A549 (cell line): Measurements from ENCODE around the gene RHD.
"Not testable (repeated sequence)": the region's sequence is repeated elsewhere in the genome, so short reads cannot be mapped to it uniquely, and the experiment has no call there.

Source experiments
- CHD2 ChIP-seq: fragments of 150-350 bp; IDR thresholded peaks from 2 replicates; pipeline ENCODE4 v1.6.1; 2014; ENCODE audit warnings: low read length; ENCODE audit not compliant: partially characterized antibody
- POLR2A ChIP-seq: IDR thresholded peaks from 2 replicates; pipeline ENCODE4 v1.6.1; 2012; ENCODE audit warnings: mild to moderate bottlenecking, low read length

GRCh38 chr1:25328791-25329185 is 56.5 kb downstream of the RHD start:
- not testable (repeated sequence) for TF ChIP-seq POLR2A, CHD2
